CD1c-positive myeloid dendritic cell (primary cell): ENCODE results near the gene NFIC.
A peak's percentile ranks its signal among the peaks of the same experiment; 100 is the strongest.
"Not testable (repeated sequence)": the region's sequence is repeated elsewhere in the genome, so short reads cannot be mapped to it uniquely, and the experiment has no call there.

Experiments
- DNase-seq: peaks from one replicate; pipeline ENCODE4 v3.0.0-alpha.2; 2016; ENCODE audit errors: extremely low spot score

Gene NFIC

DNA sequence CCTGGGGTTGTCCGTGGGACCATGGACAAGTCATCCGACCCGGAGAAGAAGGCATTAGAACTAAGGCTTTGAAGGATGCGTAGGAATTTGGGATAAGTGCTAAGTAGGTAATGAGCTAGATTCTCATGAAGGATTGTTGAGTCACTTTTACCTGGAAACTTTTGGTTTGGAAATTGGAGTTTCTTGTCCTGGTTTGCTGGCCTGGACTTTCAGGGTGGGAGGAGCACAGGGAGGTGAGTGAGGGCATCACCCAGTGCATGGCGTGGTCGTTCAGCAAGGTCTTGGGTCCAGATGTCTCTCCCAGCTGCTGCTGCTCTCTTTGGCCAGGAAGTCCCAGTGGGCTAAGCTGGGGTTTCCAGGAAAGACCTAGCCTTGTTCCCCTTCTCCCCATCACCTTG is 7.6 kb downstream of the NFIC start:
- no peak for DNase-seq

DNA sequence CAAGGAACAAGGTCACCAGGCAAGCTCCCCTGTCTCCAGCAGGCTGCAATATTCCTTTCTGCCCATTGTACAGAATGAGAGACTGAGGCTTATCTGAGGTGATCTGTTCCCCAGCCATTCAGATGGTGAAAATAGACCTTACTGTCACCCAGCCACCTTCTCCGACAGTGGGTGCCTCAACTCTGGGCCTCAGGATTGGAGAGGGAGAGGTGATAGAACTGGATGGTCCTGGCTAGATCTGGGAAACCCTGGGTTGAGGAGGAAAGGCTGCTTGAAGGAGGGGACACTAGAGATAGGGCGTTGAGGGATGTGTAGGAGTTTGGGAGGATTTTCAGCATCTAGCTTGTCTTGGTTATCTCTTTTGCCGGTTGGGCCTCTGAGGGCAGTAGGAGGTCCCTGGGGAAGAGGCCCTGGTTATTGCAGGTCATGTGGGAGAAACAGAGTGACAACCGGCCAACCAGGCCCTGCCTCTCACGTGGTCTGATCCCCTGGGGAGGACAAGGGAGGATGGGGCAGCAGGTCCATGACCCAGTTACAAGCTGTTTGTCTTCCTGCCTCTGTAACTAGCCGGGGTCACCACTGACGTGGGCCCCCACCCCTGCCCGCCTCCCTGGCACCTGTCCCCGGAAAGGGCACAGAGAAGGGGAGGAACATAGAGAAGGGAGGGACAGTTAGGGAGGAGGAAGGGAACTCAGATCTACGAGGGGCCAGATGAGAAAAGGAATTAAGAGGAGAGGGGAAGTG is 8.2 kb downstream of the NFIC start:
- DNase-seq: no peak

DNA sequence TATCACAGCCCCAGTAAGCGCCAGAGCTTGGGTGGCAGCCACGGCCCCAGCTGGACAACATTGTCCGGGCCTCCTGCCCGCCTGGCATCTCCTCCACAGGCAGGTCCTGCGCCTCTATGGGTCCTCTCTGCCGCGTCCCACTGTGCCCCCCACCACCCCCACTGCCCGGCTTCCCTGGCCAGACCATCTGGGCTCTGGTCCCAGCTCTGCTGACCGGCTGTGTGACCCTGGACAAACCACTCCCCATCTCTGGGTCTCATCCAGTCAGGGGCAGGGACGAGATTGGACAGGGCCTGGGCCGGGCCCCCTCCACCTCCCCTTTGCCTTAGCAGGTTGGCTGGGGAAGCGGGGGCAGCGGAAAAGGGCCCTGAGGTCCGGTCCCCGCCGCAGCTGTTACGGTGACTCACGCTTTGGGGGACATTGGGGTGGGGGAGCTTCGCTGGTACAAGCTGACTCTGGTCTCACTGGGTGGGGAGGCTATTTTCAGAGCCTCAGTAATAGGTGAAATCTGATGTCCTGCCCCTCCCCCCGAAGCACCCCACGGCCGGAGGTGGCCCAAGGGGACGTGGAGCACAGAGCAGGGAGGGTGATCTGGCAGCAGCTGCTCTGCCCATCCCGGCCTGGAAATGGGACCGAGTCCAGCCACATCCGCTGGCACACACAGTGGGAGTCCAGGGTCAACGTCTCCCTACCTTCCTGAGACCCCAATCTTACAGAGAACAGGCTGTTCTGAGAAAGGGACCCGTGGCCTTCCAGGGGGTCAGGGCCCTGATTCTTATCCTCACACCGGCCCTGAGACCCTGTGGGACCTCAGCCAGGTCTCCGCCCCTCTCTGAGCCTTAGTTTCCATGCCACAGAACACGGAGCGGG is 9.1 kb downstream of the NFIC start:
- DNase-seq: no peak

DNA sequence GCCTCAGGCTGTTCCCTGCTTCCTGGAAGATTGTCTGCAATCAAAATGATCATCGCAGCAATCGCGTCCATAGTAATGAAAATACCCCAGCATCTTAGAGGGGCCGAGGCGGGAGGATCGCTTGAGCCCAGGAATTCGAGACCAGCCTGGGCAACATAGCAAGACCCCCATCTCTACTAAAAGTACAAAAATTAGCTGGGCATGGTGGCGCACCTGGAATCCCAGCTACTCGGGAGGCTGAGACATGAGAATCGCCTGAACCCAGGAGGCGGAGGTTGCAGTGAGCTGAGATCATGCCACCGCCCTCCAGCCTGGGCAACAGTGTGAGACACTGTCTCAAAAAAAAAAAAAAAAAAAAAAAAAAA is 9.7 kb downstream of the NFIC start:
- DNase-seq: not testable (repeated sequence)

DNA sequence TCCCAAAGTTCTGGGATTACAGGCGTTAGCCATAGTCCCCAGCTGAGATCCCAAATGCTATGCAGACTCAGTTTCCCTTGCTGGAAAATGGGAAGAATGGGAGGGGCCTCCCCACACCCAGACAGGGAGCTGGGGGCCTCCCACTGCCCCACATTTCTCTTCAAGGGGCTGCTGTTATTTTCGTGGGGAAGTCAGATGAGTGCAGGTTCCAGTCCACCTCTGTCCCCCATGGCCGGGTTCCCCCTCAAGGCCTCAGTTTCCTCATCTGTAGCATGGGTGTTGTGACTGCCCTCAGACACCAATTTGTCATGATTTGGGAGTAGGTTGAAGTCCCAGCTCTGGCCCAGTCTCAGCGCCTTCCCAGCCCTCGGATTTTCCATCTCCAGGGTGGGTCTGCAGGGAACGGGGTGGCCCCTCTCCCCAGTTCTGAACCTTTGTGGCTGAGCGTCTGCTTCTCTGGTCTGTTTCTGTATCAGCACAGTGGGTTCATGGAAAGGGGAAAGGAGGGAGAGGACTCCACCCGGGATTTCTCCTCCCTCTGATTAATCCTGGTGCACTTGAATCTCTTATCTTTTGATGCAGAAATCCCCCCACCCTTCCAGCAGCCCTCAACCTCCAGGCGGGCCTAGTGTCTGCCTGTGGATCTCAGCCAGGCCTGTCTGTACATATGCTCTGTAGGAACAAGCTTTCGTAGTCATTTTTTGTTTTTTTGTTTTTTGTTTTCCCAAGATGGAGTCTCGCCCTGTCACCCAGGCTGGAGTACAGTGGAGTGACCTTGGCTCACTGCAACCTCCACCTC is 12.2 kb downstream of the NFIC start:
- DNase-seq: no peak

DNA sequence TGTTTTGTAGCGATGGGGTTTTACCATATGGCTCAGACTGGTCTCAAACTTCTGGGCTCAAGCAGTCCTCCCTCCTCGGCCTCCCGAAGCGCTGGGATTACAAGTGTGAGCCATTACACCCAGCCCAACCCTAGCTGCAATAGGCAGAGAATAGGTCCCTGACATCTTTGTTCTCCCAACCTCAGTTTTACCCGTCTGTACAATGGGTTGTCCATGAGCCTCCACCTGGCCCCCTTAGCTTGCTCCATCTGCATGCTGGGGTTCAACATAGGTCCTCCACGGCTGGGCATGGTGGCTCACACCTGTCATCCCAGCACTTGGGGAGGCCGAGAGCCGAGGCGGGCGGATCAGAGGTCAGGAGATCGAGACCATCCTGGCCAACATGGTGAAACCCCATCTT is 14.4 kb downstream of the NFIC start:
- DNase-seq: no peak

DNA sequence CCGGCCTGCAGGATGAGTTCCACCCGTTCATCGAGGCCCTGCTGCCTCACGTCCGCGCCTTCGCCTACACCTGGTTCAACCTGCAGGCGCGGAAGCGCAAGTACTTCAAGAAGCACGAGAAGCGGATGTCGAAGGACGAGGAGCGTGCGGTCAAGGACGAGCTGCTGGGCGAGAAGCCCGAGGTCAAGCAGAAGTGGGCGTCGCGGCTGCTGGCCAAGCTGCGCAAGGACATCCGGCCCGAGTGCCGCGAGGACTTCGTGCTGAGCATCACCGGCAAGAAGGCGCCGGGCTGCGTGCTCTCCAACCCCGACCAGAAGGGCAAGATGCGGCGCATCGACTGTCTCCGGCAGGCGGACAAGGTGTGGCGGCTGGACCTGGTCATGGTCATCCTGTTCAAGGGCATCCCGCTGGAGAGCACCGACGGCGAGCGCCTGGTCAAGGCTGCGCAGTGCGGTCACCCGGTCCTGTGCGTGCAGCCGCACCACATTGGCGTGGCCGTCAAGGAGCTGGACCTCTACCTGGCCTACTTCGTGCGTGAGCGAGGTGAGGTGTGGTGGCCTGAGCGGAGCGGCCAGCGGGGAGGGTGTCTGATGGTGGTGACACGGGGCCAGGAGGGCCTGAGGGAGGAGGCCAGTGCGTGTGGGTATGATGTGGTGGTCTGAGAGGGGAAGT is 15.5 kb downstream of the NFIC start:
- no peak for DNase-seq

DNA sequence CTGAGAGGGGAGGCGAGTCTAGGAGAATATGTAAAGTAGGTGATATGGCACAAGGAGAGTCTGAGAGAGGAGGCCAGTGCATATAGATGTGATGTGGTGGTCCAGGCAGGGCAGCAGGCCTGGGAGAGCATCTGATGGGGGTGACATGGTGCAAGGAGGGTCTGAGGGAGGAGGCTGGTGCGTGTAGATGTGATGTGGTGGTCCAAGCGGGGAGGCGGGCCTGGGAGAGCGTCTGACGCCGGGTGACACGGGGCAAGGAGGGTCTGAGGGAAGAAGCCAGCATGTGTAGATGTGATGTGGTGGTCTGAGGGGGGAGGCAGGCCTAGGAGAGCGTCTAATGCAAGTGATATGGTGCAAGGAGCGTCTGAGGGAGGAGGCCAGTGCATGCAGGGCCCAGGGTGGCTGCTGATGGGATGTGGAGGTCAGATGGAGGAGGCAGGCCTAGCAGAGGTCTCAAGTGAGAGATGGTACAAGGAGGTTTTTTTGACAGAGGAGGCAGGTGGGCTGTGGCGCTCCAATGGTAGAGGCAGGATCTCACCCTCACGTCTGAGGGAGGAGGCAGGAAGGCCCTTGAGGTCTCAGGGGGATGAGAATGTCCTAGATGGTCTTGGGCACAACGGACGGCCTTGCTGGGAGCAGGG is 16.2 kb downstream of the NFIC start:
- no peak for DNase-seq

DNA sequence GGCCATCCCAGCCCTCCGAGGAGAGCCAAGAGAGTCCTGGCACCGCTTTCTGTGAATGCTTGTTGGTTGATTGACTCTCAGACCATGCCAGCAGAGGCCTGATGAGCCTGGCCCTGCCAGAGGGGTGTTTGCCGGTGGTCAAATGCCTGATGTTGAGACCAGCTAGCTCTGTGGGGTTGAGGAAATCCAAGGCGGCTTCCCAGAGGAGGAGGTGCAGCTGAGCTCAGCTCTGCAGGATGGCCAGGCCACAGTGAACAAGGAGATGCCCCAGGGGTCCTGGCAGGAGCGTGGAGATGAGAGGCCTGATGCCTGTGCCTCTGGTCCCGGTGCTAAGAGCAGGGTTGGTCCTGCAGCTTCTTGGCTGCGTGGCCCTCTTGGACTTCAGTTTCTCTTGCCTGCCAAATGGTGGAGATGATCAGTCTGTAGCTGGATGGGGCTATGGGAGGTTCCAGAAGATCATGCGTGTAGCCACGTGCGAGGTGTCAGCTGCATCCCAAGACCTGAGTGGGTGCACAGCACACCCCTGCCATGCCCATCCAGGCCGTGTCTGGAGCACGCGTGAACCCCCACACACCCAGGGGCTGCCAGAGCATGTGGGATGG is 16.8 kb downstream of the NFIC start:
- DNase-seq: no peak

DNA sequence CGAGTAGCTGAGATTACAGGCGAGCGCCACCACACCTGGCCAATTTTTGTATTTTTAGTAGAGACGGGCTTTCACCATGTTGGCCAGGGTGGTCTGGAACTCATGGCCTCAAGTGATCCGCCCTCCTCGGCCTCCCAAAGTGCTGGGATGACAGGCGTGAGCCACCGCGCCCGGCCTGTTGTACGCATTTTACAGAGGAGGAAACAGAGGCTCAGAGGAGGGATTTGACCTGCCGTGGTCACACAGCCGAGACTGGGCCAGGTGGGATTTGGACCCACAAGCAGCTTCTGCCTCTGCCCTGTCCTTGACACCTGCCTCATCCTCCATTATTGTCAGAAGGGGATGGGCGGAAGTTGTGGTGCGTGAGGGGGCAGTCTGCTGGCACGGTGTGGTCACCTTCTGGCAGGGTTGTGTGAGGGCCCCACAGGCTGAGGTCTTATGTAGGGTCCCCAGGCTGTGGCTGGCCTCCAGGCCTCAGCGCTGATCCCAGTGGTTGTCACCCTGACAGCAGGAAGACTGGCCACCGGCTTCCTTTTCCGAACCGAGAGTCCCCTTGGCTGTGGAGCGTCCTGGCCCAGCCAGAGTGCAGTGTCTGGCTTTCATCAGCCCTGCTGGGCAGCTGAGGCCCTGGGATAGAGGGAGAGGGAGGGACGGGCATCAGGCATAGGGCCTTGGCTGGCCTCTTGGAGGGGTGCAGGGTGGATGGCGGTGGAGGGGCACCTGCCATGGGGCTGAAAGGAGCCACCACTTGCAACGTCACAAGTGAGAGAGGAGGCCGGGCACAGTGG is 20.3 kb downstream of the NFIC start:
- DNase-seq: no peak

DNA sequence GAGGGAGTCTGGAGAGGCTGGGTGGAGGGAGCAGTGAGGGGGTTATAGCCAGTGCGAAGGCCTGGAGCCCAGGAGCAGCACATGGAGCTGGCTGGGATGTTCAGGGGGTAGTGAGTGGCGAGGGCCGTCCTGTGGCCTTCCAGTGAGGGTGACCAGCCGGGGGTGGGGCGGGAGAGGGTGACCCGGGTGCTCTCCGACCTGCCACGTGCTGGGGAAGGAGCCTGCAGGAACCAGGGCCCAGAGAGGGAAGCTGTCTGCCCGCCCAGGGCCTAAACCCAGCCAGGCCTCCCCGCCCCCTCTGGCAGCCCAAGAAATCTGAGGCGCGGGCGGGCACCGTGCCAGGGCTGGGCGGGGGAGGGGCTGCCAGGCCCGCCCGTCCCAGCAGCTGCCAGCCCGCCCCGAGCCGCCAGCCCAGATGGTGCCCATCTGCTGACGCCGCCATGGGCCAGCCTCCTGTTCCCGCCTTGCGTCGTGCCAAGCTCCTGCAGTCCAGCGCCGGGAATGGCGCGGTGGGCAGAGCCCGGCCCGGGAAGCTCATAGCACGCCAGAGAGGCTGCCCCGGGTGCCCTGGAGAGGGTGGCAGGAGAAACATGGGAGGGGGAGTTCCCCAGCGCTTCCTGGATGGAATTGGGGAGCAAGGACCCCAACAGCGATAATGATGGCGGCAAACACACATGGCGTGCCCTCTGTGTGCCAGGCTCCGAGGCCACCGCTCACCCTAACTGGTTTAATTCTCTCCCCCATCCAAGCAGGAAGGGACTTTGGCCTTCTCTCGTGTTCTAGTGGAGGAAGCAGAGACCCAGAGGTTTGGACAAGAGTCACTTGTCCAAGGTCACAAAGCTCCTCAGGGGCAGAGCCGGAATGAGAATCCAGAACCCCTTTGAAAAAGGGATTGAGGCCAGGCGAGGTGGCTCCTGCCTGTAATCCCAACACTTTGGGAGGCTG is 21.5 kb downstream of the NFIC start:
- DNase-seq: peak; percentile 26

DNA sequence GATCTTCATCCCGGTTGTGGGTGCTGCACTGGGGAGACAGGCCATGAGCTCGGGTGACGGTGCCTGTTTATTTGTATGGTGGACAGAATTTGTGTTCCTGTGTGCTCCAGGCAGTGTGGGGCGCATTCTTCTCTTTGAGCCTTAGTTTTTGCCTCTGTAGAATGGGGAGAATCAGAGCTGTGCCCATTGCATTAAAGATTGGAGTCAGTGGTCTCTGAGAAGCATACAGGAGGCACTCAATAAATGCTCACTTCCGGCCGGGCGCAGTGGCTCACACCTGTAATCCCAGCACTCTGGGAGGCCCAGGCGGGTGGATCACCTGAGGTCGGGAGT is 23.0 kb downstream of the NFIC start:
- no peak for DNase-seq

DNA sequence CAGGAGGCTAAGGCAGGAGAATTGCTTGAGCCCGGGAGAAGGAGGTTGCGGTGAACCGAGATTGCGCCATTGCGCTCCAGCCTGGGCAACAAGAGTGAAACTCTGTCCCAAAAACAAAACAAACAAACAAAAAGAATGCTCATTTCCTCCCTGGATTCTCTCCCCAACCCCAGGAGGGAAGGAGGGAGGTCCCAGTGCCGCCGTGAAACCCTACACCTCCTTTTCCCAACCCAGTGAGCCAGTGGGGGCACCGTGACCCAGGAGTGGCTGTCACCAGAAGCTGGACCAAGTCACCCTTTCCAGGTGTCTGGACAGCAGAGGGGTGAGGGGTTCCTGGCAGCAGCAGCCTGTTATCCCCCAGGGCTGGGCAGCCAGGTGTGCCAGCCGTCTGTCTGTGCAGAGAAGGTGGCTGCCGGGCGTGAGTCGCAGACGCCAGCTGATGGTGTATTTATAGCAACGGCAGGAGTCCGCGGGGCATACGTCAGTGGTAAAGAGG is 23.5 kb downstream of the NFIC start:
- no peak for DNase-seq

DNA sequence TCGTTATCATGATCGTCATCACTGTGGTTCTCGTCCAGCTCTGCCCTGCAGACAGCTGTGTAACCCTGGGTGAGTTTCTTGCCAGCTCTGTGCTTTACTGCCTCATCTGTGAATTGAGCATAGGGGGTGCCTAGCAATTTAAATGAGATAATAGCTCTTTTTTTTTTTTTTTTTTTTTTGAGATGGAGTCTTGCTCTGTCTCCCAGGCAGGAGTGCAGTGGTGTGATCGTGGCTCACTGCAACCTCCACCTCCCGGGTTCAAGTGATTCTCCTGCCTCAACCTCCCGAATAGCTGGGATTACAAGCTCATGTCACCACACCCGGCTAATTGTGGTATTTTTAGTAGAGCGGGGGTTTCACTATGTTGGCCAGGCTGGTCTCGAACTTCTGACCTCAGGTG is 25.5 kb downstream of the NFIC start:
- not testable (repeated sequence) for DNase-seq

DNA sequence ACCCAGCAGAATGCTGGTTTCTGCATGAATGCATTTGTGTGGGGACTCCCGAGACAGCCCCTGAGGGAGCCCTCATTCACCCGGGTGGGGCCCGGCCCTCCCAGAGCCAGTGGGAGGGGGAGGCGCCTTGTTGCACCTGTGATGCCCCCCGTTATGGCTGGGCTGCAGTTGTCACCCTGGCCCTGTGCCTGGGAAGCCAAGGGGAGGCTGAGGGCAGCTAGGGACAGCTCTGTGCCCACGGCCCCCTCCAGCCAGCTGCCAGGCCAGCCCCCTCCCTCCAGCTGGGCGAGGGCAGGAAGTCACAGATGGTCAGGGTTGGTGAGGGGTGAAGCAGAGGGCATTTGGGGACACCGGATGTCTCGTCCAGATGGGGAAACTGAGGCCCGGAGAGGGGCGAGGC is 26.1 kb downstream of the NFIC start:
- no peak for DNase-seq

DNA sequence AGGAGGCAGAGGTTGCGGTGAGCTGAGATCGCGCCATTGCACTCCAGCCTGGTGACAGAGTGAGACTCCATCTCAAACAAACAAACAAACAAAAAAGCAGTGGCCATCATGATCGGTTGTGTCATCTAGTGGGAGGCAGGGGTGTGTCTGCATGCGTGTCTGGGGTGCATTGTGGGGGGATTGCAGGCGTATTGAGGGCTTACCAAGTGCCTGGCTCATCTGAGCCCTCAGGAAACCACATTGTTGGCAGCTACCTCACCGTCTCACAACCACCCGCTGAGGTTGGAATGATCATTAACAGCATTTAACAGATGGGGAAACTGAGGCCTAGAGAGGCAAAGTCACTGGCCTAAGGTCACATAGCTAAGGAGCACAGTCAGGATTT is 30.5 kb downstream of the NFIC start:
- no peak for DNase-seq

DNA sequence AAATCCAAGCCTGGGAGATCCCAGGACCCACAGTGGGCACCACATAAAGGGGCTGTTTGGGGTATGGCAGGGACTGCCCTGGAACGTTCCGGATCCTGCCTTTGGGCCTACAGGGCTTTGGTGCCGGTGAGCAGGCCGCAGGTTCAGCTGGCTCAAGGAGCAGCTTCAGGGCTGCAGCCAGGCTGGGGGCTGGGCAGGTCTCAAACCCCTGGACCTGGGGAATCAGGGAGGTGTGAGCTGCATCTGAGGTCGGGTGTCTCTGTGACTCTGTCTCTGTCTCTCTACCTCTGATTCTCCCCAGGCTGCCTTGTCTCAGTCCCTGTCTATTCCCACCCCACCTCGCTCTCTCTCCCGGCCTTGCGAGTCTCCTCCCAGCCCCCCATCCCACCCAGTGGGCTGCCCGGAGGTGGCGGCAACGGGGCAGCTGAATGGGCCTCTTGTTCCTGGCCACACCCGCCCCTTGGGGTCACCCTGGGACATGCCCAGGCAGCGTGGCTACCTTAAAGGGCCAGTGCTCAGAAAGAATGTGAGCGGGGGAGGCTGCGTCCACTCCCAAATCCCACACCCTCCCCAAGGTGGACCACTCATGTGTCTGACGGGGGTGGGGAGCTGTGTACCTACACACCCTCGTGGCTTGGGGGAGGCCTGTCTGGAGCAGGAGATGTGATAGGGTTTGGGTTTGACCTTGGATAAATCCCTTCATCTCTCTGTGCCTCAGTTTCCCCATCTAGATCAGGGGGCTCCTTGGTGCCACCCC is 31.1 kb downstream of the NFIC start:
- DNase-seq: no peak
